Activated T-cell treated with anti-CD3 and anti-CD28 coated beads, Interleukin-2, amount 50 U/mL, for 1 hour (primary cell): ENCODE measurements around the gene ADGB.
"Not testable (repeated sequence)": the region's sequence is repeated elsewhere in the genome, so short reads cannot be mapped to it uniquely, and the experiment has no call there.

Experiments
- DNase-seq: peaks from one replicate; pipeline ENCODE4 v3.0.0-alpha.2; 2020

The ADGB gene

DNA sequence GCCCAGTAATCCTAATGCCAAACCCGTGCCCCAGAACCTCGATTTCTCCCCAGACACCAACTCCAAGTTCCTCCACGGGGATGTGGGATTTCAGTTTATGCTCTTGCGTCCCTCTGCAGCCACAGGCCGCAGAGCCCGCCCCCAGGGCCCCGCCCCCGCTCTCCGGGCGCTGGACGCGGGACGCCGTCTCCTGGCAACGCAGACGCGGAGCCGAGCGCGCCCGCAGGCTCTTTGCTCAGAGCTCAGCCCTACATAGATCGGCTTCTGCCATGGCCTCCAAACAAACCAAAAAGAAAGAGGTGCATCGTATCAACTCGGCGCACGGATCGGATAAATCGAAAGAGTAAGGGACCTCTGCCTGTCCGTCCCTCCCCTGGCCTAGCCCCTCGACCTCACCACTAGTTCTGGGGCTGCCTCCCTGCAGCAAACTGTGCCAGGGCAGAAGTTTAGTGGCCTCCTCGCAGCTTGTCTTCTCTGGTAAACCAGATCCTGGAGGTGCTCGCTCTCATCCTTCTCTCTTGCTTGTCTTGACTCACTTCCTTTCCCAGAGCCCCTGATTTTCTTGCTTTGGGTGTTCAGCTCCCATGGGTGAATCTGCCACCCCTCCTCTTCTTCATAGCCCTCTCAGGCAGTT, at the start of gene ADGB:
ADGB (plus strand) TSS at position 201 of the 634 bp plus-strand sequence; CDS start at position 270, 69 bp downstream.
- DNase-seq = no peak

DNA sequence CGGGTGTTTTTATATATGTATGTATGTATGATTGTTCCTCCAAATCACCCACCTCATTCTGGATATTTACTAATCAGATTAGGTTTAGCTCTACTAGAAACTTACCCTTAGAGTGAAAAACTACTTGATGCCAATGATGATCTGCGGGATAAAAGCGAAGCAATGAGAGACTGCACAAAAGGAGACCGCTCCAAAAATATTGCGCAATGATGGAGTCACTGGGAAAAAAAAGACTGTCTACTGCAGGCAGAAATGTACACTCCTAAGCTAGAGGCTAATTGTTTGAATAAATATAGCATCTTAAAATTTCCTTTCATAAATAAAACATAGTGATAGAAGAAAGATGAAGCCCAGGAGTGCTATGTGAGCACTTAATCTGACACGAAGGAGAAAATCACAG, 47.9 kb upstream of the ADGB start:
- DNase-seq = no peak

DNA sequence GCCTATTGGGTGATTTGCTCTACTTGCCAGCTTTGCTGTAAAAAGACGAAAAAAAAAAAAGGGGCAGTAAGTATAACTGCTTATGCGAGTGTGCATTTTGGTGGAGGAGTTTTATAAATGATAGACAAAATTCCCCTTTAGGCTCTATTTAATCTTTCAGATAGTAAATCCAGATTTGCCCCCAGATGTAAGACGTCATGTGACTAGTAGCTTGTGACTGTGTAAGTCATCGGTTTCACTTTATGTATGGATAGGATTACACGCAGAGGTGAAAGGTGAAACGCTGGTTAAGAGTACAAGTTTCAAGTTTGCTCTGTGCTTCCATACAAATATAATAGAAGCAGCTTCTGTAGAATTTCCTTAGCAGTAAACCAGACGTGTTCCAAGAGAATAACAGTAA, 47.2 kb upstream of the ADGB start:
- DNase-seq = no peak

DNA sequence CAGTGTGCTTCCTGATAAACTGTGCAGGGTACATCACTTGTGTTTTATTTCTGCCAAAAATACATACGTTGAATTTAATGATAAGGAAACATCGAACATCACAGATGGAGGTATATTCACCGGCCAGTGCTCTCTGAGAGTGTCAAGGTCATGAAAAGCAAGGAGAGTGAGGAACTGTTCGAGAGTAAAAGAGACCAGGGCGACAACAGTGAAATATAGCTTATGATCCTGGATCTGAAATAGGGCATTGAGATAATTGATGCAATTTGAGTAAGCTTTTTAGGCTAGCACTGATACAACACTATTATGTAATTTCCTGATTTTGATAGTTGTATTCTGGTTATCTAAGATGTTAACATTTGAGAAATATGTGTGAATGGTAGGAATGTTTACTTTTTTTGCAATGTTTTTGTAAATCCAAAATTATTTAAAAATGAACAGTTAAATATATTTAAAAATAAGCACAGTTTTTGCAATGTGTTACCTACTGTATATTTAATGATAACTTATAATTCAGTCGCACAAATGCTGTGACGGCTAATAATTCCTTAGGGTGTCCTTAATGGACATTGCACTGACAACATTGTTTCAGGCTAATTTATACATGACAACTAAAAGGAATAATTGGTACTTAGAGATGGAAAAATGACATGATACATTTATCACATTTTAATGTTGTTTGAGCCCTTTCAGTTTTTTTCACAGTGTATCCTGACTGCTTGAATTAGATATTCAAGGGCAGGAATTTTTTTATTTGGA, 45.2 kb upstream of the ADGB start:
- DNase-seq = no peak

DNA sequence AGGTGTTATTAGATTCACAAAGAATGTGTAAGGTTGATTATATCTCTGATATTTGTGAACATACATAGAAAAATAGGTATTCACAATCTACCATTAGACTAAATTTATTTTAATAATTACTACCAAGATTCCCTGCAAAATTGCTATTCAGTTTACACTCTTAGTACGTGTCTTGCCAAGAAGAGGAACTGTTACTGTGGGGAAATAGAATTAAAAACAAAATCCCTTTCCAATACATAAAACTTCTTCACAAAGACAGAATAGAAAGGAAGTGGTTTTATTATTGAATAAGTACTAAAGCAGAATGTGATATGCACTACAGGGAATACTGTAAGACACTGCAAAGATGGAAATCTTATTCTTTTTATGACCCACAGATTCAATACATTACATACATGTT, 38.2 kb upstream of the ADGB start:
- no peak for DNase-seq

DNA sequence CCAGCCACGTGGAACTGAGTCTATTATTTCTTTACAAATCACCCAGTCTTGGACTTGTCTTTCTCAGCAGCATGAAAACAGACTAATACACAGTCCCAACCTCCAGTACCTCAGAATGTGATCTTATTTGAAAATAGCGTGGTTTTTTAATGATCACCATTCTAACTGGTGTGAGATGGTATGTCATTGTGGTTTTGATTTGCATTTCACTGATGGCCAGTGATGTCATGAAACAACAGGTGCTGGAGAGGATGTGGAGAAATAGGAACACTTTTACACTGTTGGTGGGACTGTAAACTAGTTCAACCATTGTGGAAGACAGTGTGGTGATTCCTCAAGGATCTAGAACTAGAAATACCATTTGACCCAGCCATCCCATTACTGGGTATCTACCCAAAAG, 32.1 kb upstream of the ADGB start:
- DNase-seq = not testable (repeated sequence)

DNA sequence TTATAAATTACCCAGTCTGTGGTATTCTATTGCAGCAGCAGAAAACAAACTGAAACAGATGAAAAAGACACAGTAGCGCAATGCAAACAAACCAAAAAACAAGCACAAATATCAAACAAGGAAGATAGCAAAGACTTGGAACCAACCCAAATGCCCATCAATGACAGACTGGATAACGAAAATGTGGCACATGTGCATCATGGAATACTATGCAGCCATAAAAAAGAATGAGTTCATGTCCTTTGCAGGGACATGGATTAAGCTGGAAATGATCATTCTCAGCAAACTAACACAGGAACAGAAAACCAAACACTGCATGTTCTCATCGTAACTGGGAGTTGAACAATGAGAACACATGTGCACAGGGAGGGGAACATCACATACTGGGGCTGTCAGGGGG, 30.2 kb upstream of the ADGB start:
- not testable (repeated sequence) for DNase-seq

DNA sequence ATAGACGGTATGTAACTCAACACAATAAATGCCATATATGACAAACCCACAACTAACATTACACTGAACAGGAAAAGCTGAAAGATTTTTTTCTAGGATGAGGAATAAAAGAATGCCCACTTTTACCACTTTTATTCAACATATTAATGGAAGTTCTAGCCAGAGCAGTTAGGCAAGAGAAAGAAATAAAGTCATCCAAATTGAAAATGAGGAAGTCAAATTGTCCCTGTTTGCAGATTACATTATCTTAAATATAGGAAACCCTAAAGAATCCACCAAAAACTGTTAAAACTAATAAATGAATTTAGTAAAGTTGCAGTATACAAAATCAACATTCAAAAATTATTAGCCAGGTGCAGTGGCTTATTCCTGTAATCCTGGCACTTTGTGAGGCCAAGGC, 24.6 kb upstream of the ADGB start:
- DNase-seq = no peak

DNA sequence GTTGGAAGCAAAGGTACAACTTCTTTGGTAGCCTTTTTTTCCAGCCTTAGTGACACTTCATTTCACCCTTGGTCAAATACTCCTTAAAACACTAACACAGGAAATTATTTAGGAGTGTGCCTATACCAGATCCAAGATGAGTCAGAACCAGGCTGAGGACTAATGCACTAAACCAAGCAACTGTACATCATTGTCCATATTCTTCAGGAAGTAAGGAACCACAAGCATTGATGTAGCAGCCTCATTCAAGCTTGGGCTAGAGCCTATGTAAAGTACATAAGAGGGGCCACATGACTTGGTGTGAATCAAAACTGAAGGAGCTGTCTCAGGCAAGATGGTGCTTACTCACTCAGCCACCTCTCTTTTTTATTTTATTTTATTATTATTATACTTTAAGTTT, 20.7 kb upstream of the ADGB start:
- DNase-seq = no peak

DNA sequence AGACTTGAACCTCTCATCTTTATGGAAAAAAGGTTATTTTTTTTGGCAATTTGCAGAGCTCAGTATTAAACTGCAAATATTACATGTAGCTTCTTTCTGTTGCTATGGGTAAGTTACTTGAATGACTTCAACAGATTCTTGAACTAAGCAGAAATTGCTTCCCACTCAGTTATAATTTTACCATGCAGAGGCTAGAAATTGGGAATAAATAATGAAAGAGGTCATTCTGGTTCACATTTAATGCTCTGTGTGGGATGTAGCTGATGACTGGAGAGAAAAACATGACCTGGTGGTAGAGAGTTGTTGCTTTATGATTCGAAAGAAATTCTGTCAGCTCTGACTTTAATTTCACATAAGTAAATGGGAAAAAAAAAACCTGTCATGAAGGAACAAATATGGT, 16.8 kb upstream of the ADGB start:
- DNase-seq = no peak

DNA sequence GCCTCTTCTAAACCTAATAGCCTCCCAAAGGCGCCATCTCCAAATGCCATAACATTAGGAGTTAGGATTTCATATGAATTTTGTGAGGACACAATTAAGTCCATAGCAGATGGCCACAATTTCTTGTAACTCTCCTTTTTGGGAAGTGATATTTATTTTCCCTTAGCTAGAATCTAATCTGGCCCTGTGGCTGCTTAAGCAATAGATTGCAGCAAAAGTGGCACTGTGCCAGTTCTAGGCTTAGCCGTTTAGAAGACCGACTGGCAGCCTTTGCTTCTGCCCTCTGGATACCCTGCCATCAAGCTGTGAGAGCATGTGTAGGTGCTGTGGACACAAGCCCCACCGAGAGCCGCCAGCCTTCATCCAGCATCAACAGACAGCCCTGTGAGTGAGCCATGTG, 15.9 kb upstream of the ADGB start:
- no peak for DNase-seq

DNA sequence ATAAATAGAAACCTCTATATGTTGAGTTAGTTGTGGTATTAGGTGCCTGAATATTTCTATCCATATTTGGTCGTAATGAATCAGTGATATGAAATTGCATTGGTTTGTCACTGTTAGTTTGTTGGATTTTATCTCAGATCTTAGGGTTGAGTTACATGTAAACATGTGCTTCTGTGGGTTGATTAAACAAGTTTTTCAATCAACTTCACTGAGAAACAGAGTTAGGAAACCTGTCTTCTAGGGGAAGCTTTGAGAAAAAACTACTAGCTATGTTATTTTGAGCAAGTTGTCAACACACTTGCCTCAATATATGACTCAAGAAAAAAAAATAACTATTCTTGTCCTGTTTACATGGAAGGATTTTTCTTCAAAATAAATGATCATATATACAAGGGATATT, 14.8 kb upstream of the ADGB start:
- no peak for DNase-seq

DNA sequence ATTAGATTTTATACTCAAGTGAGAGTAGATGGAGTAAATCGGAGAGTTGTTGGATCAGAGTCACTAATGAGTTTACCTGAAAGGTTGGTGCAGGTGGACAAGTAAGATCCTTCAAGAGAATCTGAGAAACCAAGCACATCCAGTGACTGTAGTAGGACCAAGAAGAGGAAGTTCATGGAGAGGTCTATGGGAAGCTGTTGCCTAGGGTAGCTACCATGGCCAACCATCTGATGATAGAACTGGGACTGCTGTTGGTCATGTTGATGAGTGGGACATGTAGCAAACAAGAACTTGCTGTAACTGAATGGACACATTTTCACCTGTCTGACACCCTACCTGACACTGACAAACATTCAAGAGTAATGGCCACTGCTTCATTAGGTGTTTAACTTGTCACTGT, 11.3 kb upstream of the ADGB start:
- DNase-seq = no peak

DNA sequence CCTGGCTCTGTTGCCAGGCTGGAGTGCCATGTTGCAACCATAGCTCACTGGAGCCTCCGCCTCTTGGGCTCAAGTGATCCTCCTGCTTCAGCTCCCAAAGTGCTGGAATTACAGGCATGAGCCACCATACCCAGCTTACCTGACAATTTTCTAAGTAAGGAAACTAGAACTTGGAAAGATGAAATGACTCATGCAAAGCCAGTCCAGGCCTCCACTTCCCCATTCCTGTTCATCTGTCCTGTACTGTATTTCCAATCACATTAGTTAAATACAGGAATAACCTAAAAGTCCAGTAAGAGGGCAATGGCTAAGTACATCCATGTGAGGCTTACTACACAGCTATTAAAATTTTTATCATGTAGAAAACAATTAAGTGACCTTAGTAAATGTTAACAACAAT, 8.3 kb upstream of the ADGB start:
- DNase-seq = no peak

DNA sequence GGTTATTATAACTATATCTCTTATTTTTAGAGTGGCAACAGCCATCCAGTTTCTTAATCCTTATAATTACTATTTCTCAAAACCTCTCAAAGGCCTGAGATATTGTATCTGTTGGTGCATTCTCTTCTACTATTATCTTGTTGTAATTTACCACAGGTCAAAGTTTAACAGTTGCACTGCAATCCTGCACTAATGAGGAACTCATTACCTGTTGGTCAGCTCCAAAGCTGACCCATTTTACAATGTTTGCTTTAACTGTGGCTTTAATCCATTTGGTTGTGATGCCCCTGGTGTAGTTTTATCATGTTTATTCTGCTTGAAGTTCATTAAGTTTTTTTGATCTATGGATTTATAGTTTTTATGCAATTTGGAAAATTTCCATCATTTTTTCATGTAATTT, 6.3 kb upstream of the ADGB start:
- DNase-seq = no peak

DNA sequence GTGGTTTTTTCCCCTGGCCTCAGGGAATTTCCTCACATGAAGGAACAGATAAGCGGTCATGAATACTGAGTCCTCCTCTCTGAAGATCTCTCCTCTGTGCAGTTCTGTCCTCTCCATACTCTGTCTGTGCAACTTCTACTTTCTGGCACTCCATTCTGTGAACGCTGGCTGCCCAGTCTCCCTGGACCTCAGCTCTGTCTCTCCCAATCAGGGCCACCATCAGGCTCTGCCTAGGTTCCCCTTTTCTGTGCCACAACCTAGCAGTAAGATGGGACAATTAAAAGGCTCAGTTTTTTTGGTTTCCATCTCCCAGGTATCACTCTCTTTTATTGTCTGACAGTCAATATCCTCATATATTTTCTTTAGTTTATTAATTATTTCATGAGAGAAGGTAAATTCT, 4.8 kb upstream of the ADGB start:
- DNase-seq = no peak

DNA sequence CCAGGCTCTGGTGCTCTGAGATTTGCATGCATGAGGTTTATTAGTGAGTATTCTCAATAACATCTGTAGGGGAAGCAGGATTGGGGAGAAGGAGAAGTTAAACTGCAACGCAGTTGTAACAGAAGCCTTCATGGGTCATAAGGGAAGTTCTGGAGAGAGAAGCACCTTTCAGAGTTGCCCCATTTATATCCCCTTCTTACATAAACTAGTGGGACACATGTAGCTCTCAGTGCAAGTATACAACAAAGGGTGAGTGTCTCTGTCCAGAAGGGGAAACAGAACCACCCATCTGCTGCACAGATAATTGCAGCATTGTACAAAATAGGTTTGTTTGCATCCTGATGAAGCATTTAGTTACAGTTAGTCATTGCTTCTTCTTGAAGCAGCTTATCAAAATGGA, 4.3 kb upstream of the ADGB start:
- DNase-seq = no peak

DNA sequence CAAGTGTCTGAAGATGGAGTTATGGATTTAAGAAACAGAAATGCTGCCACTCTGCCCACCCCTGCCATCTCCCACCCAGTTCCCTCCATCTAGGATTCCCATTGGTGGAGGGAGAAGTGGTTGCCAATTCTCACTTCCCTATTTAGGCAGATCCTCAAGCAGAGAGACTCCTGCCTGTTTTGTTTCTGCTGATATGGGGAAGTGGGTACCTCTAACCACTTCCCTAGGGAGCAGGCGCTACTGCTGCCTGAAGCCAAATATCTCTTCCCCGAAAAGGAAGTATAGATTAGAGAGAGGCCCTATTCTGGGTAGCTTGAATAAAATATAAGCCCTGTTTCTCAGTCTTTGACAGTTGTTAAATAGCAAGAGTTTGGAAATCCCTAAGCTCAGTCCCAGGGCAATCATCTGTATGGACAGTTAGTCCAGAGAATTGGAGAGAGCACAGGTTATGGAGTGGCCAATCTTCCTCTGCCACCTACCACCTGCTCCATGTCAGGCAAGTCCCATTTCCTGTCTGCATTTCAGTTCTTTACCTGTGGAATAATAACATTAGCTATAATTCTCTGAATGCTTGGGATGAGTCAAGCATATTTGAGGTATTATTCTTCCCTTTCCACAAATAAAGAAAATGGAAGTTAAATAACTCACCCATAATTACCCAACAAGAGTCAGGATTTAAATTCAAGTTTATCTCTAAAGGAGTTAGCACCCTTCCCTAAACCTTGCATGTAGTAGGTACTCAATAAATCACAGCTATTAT, 2.6 kb upstream of the ADGB start:
- DNase-seq = no peak

DNA sequence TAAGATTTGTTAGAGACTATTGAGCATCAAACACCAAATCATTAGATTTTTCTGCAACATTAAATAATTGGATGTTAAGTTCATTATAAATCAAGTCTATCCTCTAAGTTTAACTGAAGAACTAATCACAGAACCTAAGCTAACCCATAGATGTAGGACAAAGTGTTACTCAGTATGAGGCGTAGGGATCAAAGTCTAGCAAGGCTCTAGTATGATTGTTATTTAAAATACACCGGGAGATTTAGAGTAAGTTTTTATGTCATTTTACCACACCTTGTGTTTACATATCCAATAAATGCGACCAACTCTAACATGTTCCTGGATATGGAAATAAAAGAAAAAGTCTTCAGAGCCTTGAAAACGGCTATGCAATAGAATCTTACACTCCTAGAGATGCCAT, 2.6 kb downstream of the ADGB start:
- no peak for DNase-seq

DNA sequence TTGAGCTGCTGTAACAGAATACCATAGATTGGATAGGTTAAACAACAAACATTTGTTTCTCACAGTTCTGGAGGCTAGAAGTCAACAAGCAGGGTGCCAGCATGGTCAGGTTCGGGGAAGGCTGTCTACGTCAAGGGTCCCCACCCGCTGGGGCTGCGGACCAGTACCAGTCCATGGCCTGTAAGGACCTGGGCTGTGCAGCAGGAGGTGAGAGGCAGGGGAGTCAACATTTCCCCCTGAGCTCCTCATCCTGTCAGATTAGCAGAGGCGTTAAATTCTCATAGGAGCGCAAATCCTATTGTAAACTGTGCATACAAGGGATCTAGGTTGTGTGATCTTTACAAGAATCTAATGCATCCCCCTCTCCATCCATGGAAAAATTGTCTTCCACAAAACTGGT, 3.8 kb downstream of the ADGB start:
- no peak for DNase-seq

DNA sequence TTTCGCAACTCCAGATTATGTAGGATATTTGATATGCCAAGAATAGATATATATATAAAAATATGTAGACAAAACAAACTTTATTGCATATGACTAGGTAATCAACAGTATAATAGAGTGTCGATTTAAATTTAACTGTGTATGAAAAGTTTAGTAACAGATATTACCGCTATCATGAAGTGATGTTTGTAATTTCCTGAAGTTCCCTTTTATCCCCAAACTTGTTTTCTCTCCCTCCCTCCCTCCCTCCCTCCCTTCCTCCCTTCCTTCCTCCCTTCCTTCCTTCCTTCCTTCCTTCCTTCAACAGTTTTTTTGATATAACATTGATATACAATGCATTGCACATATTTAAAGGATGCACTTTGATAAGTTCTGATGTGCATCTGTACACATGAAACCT, 15.2 kb downstream of the ADGB start:
- no peak for DNase-seq

DNA sequence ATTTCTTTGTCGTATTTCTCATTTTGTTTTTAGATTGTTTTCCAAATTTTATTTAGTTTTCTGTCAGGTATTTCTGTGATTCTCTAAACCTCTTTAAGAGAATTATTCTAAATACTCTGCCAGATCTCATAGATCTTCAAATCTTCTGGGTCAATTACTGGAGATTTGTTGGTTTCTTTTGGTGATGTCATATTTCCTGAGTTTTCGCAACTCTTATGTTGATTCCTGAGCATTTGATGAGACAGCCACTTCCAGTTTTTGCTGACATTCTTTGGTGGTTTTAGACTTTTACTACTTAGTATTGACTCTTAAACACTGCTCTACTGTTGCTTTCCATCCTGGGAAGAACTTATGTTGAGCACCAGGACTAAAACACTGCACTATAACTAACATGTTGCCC, 21.9 kb downstream of the ADGB start:
- no peak for DNase-seq

DNA sequence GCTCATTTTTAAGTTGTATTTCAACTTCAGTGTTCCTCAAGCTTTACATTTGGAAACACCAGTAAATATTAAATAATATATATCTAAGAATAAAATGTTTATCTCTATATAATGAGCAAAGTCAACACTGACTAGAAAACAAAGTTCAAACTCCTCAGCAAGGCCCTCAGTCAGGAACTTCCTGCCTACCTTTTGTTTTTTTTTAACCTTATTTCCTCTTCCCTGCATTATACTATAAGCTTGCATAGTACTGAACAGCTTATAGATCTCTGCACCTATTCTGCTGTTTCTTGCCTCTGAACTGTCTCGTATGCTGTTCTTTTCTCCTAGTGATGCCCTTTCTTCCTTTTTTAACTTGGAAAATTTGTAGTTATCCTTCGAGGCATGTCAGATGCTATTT, 29.6 kb downstream of the ADGB start:
- no peak for DNase-seq

DNA sequence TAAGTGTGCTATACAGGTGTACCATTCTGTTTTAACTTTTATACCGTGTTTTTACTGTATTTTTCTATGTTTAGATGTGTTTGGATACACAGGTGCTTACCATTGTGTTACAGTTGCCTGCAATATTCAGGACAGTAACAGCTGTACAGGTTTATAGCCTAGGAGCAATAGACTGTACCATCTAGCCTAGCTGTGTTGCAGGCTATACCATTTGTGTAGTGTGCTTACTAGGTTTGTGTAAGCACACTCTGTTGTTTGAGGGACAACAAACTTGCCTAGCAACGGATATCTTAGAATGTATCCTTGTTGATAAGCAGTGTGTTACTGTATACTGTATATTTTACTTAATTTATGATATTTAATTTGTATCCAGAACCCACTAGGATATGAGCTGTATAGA, 35.2 kb downstream of the ADGB start:
- DNase-seq = no peak
